GM12873 (cell line): Measurements from ENCODE around the gene ZNF343.

ENCODE experiments used
- TF ChIP-seq, protein P1 (sequence below): IDR thresholded peaks from 2 replicates; pipeline ENCODE4 v1.5.1; 2012; ENCODE audit warnings: low read depth, mild to moderate bottlenecking, moderate library complexity, low read length, control low read depth; ENCODE audit not compliant: insufficient read depth; ENCODE audit errors: missing control alignments

The ZNF343 gene

DNA sequence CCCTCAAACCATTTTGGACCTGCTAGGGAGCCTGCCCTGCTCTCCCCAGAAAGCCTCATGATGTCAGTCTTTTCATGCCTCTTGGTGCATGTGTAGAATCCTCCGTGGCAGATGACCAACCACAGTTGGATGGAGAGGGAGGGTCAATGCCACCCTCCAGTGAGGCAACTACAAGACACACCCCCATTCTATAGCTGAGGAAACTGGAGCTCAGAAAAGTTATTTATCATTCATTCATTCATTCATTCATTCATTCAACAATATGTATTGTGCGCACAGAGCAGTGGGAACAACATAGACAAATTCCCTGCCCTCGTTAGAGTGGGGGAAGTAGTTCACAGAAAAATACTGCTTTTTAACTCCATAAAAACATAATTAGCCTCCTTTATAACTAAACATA is 54.9 kb downstream of the ZNF343 start:
- TF ChIP-seq, protein P1, sequence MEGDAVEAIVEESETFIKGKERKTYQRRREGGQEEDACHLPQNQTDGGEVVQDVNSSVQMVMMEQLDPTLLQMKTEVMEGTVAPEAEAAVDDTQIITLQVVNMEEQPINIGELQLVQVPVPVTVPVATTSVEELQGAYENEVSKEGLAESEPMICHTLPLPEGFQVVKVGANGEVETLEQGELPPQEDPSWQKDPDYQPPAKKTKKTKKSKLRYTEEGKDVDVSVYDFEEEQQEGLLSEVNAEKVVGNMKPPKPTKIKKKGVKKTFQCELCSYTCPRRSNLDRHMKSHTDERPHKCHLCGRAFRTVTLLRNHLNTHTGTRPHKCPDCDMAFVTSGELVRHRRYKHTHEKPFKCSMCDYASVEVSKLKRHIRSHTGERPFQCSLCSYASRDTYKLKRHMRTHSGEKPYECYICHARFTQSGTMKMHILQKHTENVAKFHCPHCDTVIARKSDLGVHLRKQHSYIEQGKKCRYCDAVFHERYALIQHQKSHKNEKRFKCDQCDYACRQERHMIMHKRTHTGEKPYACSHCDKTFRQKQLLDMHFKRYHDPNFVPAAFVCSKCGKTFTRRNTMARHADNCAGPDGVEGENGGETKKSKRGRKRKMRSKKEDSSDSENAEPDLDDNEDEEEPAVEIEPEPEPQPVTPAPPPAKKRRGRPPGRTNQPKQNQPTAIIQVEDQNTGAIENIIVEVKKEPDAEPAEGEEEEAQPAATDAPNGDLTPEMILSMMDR = no peak

GRCh38 chr20:2451939-2452732 is 56.6 kb downstream of the ZNF343 start:
- TF ChIP-seq, protein P1 = peak; percentile 91

DNA sequence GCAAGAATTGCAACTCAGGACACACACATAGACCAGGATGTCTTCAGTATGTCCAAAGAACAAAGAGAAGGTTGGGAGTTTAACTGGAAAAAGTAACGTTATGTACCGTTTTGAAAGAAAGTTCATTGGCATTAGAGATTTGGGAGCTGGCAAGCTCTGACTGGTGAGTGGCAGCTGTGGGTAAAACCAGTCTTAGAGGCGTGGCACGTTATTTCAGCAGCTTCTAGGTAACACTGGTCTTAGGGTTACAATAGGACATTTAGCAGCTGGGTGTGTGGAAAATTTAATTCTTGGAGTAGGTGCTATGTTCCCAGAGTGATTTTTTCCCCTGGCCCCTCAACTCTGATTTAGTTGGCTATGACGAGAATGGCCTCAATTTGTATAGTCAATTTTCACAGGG is 57.3 kb downstream of the ZNF343 start:
- TF ChIP-seq, protein P1 = no peak

- TF ChIP-seq, protein P1 = no peak
These were observed 59.3 kb downstream of the ZNF343 start for GRCh38 chr20:2449386-2449785.

- TF ChIP-seq, protein P1 = no peak
These were observed 61.9 kb downstream of the ZNF343 start for GRCh38 chr20:2446845-2447244.
